IMR-90 (cell line): Measurements from ENCODE around the gene LILRA6. TPM values are rescaled to one million over a fixed set of nuclear protein-coding genes. Genes with fewer than 3 reads are reported as not detected.

Source experiments
- microRNA-seq, 2 experiments: library from miRNA; stranded (forward) in 1 of 2; unstranded in 1 of 2; fragments of 10-50 nt in 1 of 2; fragments of <30 nt in 1 of 2; gene quantifications in 1 of 2; microRNA quantifications in 1 of 2; one replicate each; pipeline versions ENCODE3 to v1.1.0; 2013 to 2020; ENCODE audit not compliant: insufficient read depth in 1 of 2, insufficient read length in 1 of 2, unreplicated experiment in 1 of 2
- polyA plus RNA-seq, 3 experiments: library from polyadenylated mRNA; depleted of rRNA; stranded (reverse); fragments of >200 nt; gene quantifications; 2 replicates each; pipeline ENCODE4 v1.2.3, GENCODE V29; 2012; ENCODE audit warnings: low replicate concordance in 1 of 3
- small RNA-seq, 5 experiments: library from RNA; depleted of rRNA; stranded (forward); fragments of <200 nt; gene quantifications; one replicate each; pipeline ENCODE3, GENCODE V24; 2012
- total RNA-seq: library from RNA; depleted of rRNA; stranded (reverse); fragments of >200 nt; gene quantifications from 2 replicates; pipeline ENCODE4 v1.2.3, GENCODE V29; 2012; rRNA removed

Gene LILRA6
- total and polyA plus RNA-seq, 2 of the 4 experiments (the other 2 are of a cell fraction) = not detected

Small RNA genes lying within 50 kb of the gene (microRNA-seq; reads per million reads assigned to microRNA genes)
- gene MIR4752 (ENCODE audit: insufficient read depth in 1 of 2, insufficient read length in 1 of 2, unreplicated experiment in 1 of 2) (0 reads per million in 2 experiments), gene RNU6-1307P (ENCODE audit: insufficient read depth, insufficient read length) (not detected)

Small RNA genes lying within 50 kb of the gene (small RNA-seq; reads per million reads assigned to genes)
- gene MIR4752 (0 reads per million in 5 experiments), gene RNU6-1307P (0 reads per million in 5 experiments)

Other genes with a start within 250 kb of the LILRA6 start
- gene VSTM1, start 178.9 kb downstream of the LILRA6 start, total RNA-seq = not detected in 2 replicates
- gene VSTM1, start 178.9 kb downstream of the LILRA6 start, polyA plus RNA-seq (2012; rRNA removed) = not detected in 2 replicates
- gene TARM1, start 161.4 kb downstream of the LILRA6 start, total RNA-seq = not detected in 2 replicates
- not detected in 2 replicates for gene TARM1, start 161.4 kb downstream of the LILRA6 start, polyA plus RNA-seq (2012; rRNA removed)
- gene OSCAR, start 142.0 kb downstream of the LILRA6 start, total RNA-seq = not detected in 2 replicates
- 0.15 and 0.23 TPM in 2 replicates for gene OSCAR, start 142.0 kb downstream of the LILRA6 start, polyA plus RNA-seq (2012; rRNA removed)
- 7.9 and 24.7 TPM in 2 replicates for gene NDUFA3, start 139.9 kb downstream of the LILRA6 start, total RNA-seq
- 85.0 and 104 TPM in 2 replicates for gene NDUFA3, start 139.9 kb downstream of the LILRA6 start, polyA plus RNA-seq (2012; rRNA removed)
- 7.9 and 11.9 TPM in 2 replicates for gene TFPT, start 127.1 kb downstream of the LILRA6 start, total RNA-seq
- 17.1 and 20.9 TPM in 2 replicates for gene TFPT, start 127.1 kb downstream of the LILRA6 start, polyA plus RNA-seq (2012; rRNA removed)
- 66.1 and 66.9 TPM in 2 replicates for gene PRPF31, start 127.0 kb downstream of the LILRA6 start, total RNA-seq
- 54.7 and 65.4 TPM in 2 replicates for gene PRPF31, start 127.0 kb downstream of the LILRA6 start, polyA plus RNA-seq (2012; rRNA removed)
- 5.4 and 10.6 TPM in 2 replicates for gene CNOT3, start 105.0 kb downstream of the LILRA6 start, total RNA-seq
- gene CNOT3, start 105.0 kb downstream of the LILRA6 start, polyA plus RNA-seq (2012; rRNA removed) = 19.9 and 26.7 TPM in 2 replicates
- gene LENG1, start 83.1 kb downstream of the LILRA6 start, total RNA-seq = 2.7 and 5.0 TPM in 2 replicates
- gene LENG1, start 83.1 kb downstream of the LILRA6 start, polyA plus RNA-seq (2012; rRNA removed) = 5.3 and 6.1 TPM in 2 replicates
- 0.28 and 0.72 TPM in 2 replicates for gene TMC4, start 69.6 kb downstream of the LILRA6 start, total RNA-seq
- 1.1 and 1.3 TPM in 2 replicates for gene TMC4, start 69.6 kb downstream of the LILRA6 start, polyA plus RNA-seq (2012; rRNA removed)
- gene MBOAT7, start 53.2 kb downstream of the LILRA6 start, total RNA-seq = 9.2 and 11.3 TPM in 2 replicates
- 121 and 137 TPM in 2 replicates for gene MBOAT7, start 53.2 kb downstream of the LILRA6 start, polyA plus RNA-seq (2012; rRNA removed)
- 32.1 and 34.4 TPM in 2 replicates for gene TSEN34, start 51.5 kb downstream of the LILRA6 start, total RNA-seq
- gene TSEN34, start 51.5 kb downstream of the LILRA6 start, polyA plus RNA-seq (2012; rRNA removed) = 69.4 and 85.4 TPM in 2 replicates
- 1,531 and 2,225 TPM in 2 replicates for gene RPS9, start 41.9 kb downstream of the LILRA6 start, total RNA-seq
- gene RPS9, start 41.9 kb downstream of the LILRA6 start, polyA plus RNA-seq (2012; rRNA removed) = 2,323 and 2,588 TPM in 2 replicates
- not detected in 2 replicates for gene LILRB3, start 19.8 kb downstream of the LILRA6 start, total RNA-seq
- not detected in 2 replicates for gene LILRB3, start 19.8 kb downstream of the LILRA6 start, polyA plus RNA-seq (2012; rRNA removed)
- gene LILRB5, start 14.5 kb upstream of the LILRA6 start, total RNA-seq = not detected in 2 replicates
- not detected in 2 replicates for gene LILRB5, start 14.5 kb upstream of the LILRA6 start, polyA plus RNA-seq (2012; rRNA removed)
- not detected in 2 replicates for gene LILRB2, start 38.3 kb upstream of the LILRA6 start, total RNA-seq
- not detected in 2 replicates for gene LILRB2, start 38.3 kb upstream of the LILRA6 start, polyA plus RNA-seq (2012; rRNA removed)
- not detected in 2 replicates for gene LILRA5, start 70.4 kb upstream of the LILRA6 start, total RNA-seq
- not detected in 2 replicates for gene LILRA5, start 70.4 kb upstream of the LILRA6 start, polyA plus RNA-seq (2012; rRNA removed)
- gene LILRA4, start 96.4 kb upstream of the LILRA6 start, total RNA-seq = not detected in 2 replicates
- gene LILRA4, start 96.4 kb upstream of the LILRA6 start, polyA plus RNA-seq (2012; rRNA removed) = not detected in 2 replicates
- not detected in 2 replicates for gene LAIR1, start 122.1 kb upstream of the LILRA6 start, total RNA-seq
- gene LAIR1, start 122.1 kb upstream of the LILRA6 start, polyA plus RNA-seq (2012; rRNA removed) = not detected in 2 replicates
- not detected in 2 replicates for gene TTYH1, start 172.7 kb upstream of the LILRA6 start, total RNA-seq
- not detected in 2 replicates for gene TTYH1, start 172.7 kb upstream of the LILRA6 start, polyA plus RNA-seq (2012; rRNA removed)
- gene LENG8, start 206.4 kb upstream of the LILRA6 start, total RNA-seq = 17.5 and 21.1 TPM in 2 replicates
- gene LENG8, start 206.4 kb upstream of the LILRA6 start, polyA plus RNA-seq (2012; rRNA removed) = 93.9 and 108 TPM in 2 replicates
- 0.83 and 1.1 TPM in 2 replicates for gene LENG9, start 221.0 kb upstream of the LILRA6 start, total RNA-seq
- 0.69 and 0.94 TPM in 2 replicates for gene LENG9, start 221.0 kb upstream of the LILRA6 start, polyA plus RNA-seq (2012; rRNA removed)
- 7.2 and 7.8 TPM in 2 replicates for gene CDC42EP5, start 230.5 kb upstream of the LILRA6 start, total RNA-seq
- gene CDC42EP5, start 230.5 kb upstream of the LILRA6 start, polyA plus RNA-seq (2012; rRNA removed) = 25.3 and 45.3 TPM in 2 replicates